PC-3 (cell line): Measurements from ENCODE around the gene CLDN19. TPM values are rescaled to one million over a fixed set of nuclear protein-coding genes. Genes with fewer than 3 reads are reported as not detected.

Experiments used
- ATAC-seq: fragments of 200-7000 bp; cut with Tn5 transposase; 2 replicates; pipeline ENCODE4 v1.9.1; 2020; ENCODE audit warnings: mild to moderate bottlenecking, moderate library complexity
- BruUV-seq: library from RNA; stranded (reverse); fragments of 400-500 nt; replicated peaks from 2 replicates; lab custom pipeline; 2021; lab: Mats Ljungman, UMichigan
- CTCF ChIA-PET: fragments of 300-600 bp; sonication (Branson Sonifier 250); formaldehyde crosslinking; loops from one replicate; lab custom pipeline; 2022; ENCODE audit warnings: antibody characterized with exemption; lab: Charles Lee
- POLR2A ChIA-PET: fragments of 300-600 bp; sonication (Branson Sonifier 250); formaldehyde crosslinking; loops from one replicate; lab custom pipeline; 2022; ENCODE audit warnings: antibody characterized with exemption; ENCODE audit not compliant: unreplicated experiment; lab: Charles Lee
- DNase-seq: peaks from one replicate; pipeline ENCODE4 v3.0.0-alpha.2; 2015
- H2AFZ ChIP-seq: fragments of 300-600 bp; sonication (generic); 2 replicates; pipeline ENCODE4 v1.6.0; 2016; ENCODE audit warnings: antibody characterized with exemption, low read length
- H3F3A ChIP-seq: fragments of 300-600 bp; sonication (generic); one replicate; pipeline ENCODE4 v1.6.0; 2017; ENCODE audit warnings: antibody characterized with exemption, low read length, control low read depth, mild to moderate bottlenecking; ENCODE audit not compliant: unreplicated experiment
- H3K27ac ChIP-seq: fragments of 300-600 bp; sonication (generic); 2 replicates; pipeline ENCODE4 v1.5.1; 2016; ENCODE audit warnings: mild to moderate bottlenecking, low read length
- H3K27me3 ChIP-seq: fragments of 300-600 bp; sonication (generic); 2 replicates; pipeline ENCODE4 v1.6.1; 2016; ENCODE audit warnings: low read length, mixed read lengths
- H3K36me3 ChIP-seq: fragments of 300-600 bp; sonication (generic); 2 replicates; pipeline ENCODE4 v1.6.1; 2016; ENCODE audit warnings: low read depth, mixed run types, low read length, mixed read lengths
- H3K4me1 ChIP-seq: fragments of 300-600 bp; sonication (generic); 2 replicates; pipeline ENCODE4 v1.5.1; 2016; ENCODE audit warnings: low read length; ENCODE audit not compliant: insufficient read depth
- H3K4me2 ChIP-seq: fragments of 300-600 bp; sonication (generic); 2 replicates; pipeline ENCODE4 v1.6.0; 2016; ENCODE audit warnings: low read length
- H3K4me3 ChIP-seq: fragments of 300-600 bp; sonication (generic); 2 replicates; pipeline ENCODE4 v1.5.1; 2016; ENCODE audit warnings: mild to moderate bottlenecking, low read length, mixed read lengths
- H3K79me2 ChIP-seq: fragments of 300-600 bp; sonication (generic); 2 replicates; pipeline ENCODE4 v1.6.1; 2017; ENCODE audit warnings: low read length, mixed read lengths
- H3K9ac ChIP-seq: fragments of 300-600 bp; sonication (generic); 2 replicates; pipeline ENCODE4 v1.6.0; 2016; ENCODE audit warnings: mild to moderate bottlenecking, low read length
- H3K9me2 ChIP-seq: fragments of 300-600 bp; sonication (generic); replicated peaks from 2 replicates; pipeline ENCODE4 v1.6.1; 2016; ENCODE audit warnings: mixed run types, low read length, mixed read lengths
- H3K9me3 ChIP-seq: fragments of 300-600 bp; sonication (generic); 2 replicates; pipeline ENCODE4 v1.6.1; 2016; ENCODE audit warnings: low read length, mixed read lengths
- H4K20me1 ChIP-seq: fragments of 300-600 bp; sonication (generic); 2 replicates; pipeline ENCODE4 v1.6.1; 2016; ENCODE audit warnings: low read length, mixed read lengths
- CTCF ChIP-seq: fragments of 300-600 bp; sonication (generic); conservative IDR thresholded peaks from 2 replicates; pipeline ENCODE4 v1.5.1; 2017; ENCODE audit warnings: antibody characterized with exemption, low read depth, mild to moderate bottlenecking, low read length
- EZH2 ChIP-seq: fragments of 300-600 bp; sonication (generic); IDR thresholded peaks from one replicate; pipeline ENCODE4 v1.6.1; 2017; ENCODE audit warnings: antibody characterized with exemption, mild to moderate bottlenecking, low read length; ENCODE audit not compliant: unreplicated experiment
- EZH2phosphoT487 ChIP-seq: fragments of 300-600 bp; sonication (generic); IDR thresholded peaks from 2 replicates; pipeline ENCODE4 v1.6.1; 2018; ENCODE audit warnings: mild to moderate bottlenecking, antibody characterized with exemption, low read length, borderline replicate concordance
- intact Hi-C: fragments of 100-400 bp; cut with micrococcal nuclease; formaldehyde crosslinking; loops from 2 replicates; pipeline ENCODE4 v1.9.0; 2023
- total RNA-seq: library from RNA; depleted of rRNA; stranded (reverse); fragments of >200 nt; gene quantifications from 2 replicates; pipeline ENCODE4 v1.2.3, GENCODE V29; 2014

CLDN19 gene
- total RNA-seq, 1 experiment from 2014 or later, result not detected

GRCh38 chr1:42786097-42786496 lies 46.1 kb upstream of the CLDN19 start:
- DNase-seq (no peak), ATAC-seq (no peak)
- no peak overlapping the region for H3K4me3 ChIP-seq
- ChIA-PET CTCF (no interaction called here), POLR2A (no interaction called here)
- H3K9me2 ChIP-seq, result no peaks in the 10 kb centered on the region
- no peaks in the 10 kb centered on the region for H3K4me1 ChIP-seq
- H3K36me3 ChIP-seq, result peaks cover 8% of the 10 kb centered on the region; the same call in 1 of the 2 replicates
- H4K20me1 ChIP-seq, result no peaks in the 10 kb centered on the region
- TF ChIP-seq CTCF, result no peak
- TF ChIP-seq EZH2phosphoT487, result no peak
- no peak for TF ChIP-seq EZH2
- H3F3A ChIP-seq, result no peaks in the 10 kb centered on the region
- intact Hi-C loops, result no loop called here
- no peaks in the 10 kb centered on the region for H3K79me2 ChIP-seq
- no peaks in the 10 kb centered on the region for H3K27me3 ChIP-seq
- H3K9ac ChIP-seq, result no peak overlapping the region
- H3K27ac ChIP-seq, result no peak overlapping the region
- BruUV-seq, result no TSS peak
- H3K9me3 ChIP-seq, result no peaks in the 10 kb centered on the region
- H3K4me2 ChIP-seq, result no peak overlapping the region
- H2AFZ ChIP-seq, result no peak overlapping the region

GRCh38 chr1:42784946-42785693 lies 45.1 kb upstream of the CLDN19 start, which contains the start of gene TMEM269:
TSS of gene TMEM269 (plus strand) at chr1:42784991. CDS start at chr1:42789894, 4,903 bp downstream.
- H3K36me3 ChIP-seq, result peaks cover 8% of the 10 kb centered on the region; the same call in 1 of the 2 replicates
- TF ChIP-seq EZH2phosphoT487 (no peak), EZH2 (no peak), CTCF (no peak)
- no TSS peak for BruUV-seq
- POLR2A ChIA-PET, result no interaction called here
- intact Hi-C loops, result no loop called here
- no peak within 1 kb of the TSS for H2AFZ ChIP-seq
- no peaks in the 10 kb centered on the region for H3F3A ChIP-seq
- H3K9me3 ChIP-seq, result no peaks in the 10 kb centered on the region
- DNase-seq, result no peak
- H3K4me1 ChIP-seq, result no peaks in the 10 kb centered on the region
- no peak for ATAC-seq
- no peak within 1 kb of the TSS for H3K4me3 ChIP-seq
- H4K20me1 ChIP-seq, result no peaks in the 10 kb centered on the region
- H3K27ac ChIP-seq, result no peak within 1 kb of the TSS
- no peaks in the 10 kb centered on the region for H3K79me2 ChIP-seq
- H3K4me2 ChIP-seq, result no peak within 1 kb of the TSS
- H3K9me2 ChIP-seq, result no peaks in the 10 kb centered on the region
- no peaks in the 10 kb centered on the region for H3K27me3 ChIP-seq
- H3K9ac ChIP-seq, result no peak within 1 kb of the TSS
- CTCF ChIA-PET, result no interaction called here

GRCh38 chr1:42784547-42784945 lies 44.5 kb upstream of the CLDN19 start:
- ChIA-PET CTCF (no interaction called here), POLR2A (no interaction called here)
- Histone ChIP-seq H3K4me2 (no peak overlapping the region), H3K9me3 (no peaks in the 10 kb centered on the region), H3F3A (no peaks in the 10 kb centered on the region), H3K9ac (no peak overlapping the region), H3K4me1 (no peaks in the 10 kb centered on the region), H3K27ac (no peak overlapping the region), H3K9me2 (no peaks in the 10 kb centered on the region), H2AFZ (no peak overlapping the region), H3K79me2 (no peaks in the 10 kb centered on the region), H4K20me1 (no peaks in the 10 kb centered on the region), H3K36me3 (peaks cover 8% of the 10 kb centered on the region; the same call in 1 of the 2 replicates), H3K27me3 (no peaks in the 10 kb centered on the region), H3K4me3 (no peak overlapping the region)
- intact Hi-C loops, result no loop called here
- ATAC-seq, result no peak
- TF ChIP-seq EZH2phosphoT487 (no peak), EZH2 (no peak), CTCF (no peak)
- no TSS peak for BruUV-seq
- no peak for DNase-seq
